ENCODE results near the gene SYNDIG1. TPM values are rescaled to one million over a fixed set of nuclear protein-coding genes. Genes with fewer than 3 reads are reported as not detected.

Gene SYNDIG1
- polyA plus RNA-seq, 2 of the 4 experiments (the other 2 are of a cell fraction): 0.96 to 2.6 TPM

DNA sequence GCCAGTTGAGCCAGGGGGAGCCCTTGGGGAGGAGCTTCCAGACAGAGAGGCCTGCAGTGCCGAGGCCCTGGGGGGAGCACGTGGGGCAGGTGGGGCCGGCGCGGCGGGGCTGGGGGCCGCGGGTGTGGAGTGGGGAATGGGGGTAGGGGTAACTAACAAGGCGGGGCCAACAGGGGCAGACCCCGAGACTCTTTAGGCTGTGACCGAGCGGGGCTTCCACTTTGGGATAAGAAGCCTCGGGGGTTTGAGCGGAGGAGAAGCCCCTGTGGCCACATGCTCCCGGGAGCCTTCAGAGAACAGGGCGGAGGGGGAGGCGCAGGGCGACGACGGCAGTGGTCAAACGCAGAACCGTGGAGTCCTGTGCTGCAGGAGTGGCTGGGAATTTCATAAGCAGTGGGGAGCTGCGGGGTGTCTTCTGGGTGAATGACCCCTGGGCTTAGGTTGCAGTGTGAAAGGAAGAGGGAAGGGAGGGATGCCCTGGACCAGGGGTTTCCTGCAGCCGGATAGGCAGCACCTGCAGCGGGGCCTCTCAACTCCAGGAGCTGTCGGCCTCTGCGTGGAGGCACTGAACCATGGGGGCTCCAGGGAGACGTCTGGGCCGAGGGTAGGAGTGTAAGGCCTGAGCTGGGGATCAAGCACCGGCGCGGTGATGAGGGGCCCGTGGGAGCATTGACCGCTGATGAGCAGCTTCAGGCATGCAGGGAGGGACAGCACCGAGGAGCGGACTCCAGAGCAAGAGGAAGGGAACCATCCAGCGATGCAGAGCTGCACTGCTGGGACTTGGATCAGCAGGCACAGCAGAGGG, 121.0 kb downstream of the SYNDIG1 start:
- Histone ChIP-seq H3K4me1 (no peaks in the 10 kb centered on the region), H3K27ac (no peak overlapping the region), H3K9me3 (no peaks in the 10 kb centered on the region), H3K4me3 (no peak overlapping the region), H3K4me2 (no peak overlapping the region)
- no peak for TF ChIP-seq EHMT2 (IDR thresholded peaks at IDR 0.05; ENCODE audit: low read depth)
- TF ChIP-seq GATA3 (IDR thresholded peaks at IDR 0.05; ENCODE audit: borderline replicate concordance): no peak
- WGBS (ENCODE audit: missing lambda C conversion rate): 83% methylated on average over 28 of the region's 37 CpGs
- DNase-seq (ENCODE audit: low read depth in 1 of 2, low spot score in 1 of 2): no peak
- FAIRE-seq: no peak
- CTCF ChIA-PET: interaction anchor here (0.6 to 1.4 kb wide), 2 partner anchors 114 to 328 kb away, joined by 3 read pairs; no protein-coding TSS in a partner anchor
- POLR2A ChIA-PET: interaction anchor here (0.7 kb wide), 1 partner anchor 823 kb away, joined by 3 read pairs; no protein-coding TSS in a partner anchor
- ATAC-seq: no peak

DNA sequence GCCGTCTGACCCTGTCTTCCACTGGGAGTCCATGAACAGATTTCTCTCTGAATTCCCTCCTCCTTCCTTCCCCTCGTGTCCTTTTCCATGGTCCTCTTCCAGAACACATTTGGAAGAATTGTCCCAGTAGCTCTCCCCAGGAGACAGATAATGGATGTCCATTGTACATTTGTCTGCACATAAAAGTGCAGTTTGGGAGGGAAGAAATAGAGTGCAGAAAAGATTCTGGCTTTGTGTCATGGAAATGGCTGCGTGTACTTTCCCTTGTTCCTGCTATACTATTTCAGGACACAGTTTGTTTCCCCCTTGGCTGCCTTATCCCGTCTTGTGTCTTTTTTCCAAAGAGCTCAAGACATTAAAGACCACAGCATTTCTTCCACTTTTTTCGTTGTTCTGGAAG, 127.6 kb downstream of the SYNDIG1 start:
- no peak overlapping the region for H3K4me2 ChIP-seq
- ChIA-PET POLR2A (no interaction called here), CTCF (no interaction called here)
- H3K27ac ChIP-seq: no peak overlapping the region
- TF ChIP-seq, protein P1, sequence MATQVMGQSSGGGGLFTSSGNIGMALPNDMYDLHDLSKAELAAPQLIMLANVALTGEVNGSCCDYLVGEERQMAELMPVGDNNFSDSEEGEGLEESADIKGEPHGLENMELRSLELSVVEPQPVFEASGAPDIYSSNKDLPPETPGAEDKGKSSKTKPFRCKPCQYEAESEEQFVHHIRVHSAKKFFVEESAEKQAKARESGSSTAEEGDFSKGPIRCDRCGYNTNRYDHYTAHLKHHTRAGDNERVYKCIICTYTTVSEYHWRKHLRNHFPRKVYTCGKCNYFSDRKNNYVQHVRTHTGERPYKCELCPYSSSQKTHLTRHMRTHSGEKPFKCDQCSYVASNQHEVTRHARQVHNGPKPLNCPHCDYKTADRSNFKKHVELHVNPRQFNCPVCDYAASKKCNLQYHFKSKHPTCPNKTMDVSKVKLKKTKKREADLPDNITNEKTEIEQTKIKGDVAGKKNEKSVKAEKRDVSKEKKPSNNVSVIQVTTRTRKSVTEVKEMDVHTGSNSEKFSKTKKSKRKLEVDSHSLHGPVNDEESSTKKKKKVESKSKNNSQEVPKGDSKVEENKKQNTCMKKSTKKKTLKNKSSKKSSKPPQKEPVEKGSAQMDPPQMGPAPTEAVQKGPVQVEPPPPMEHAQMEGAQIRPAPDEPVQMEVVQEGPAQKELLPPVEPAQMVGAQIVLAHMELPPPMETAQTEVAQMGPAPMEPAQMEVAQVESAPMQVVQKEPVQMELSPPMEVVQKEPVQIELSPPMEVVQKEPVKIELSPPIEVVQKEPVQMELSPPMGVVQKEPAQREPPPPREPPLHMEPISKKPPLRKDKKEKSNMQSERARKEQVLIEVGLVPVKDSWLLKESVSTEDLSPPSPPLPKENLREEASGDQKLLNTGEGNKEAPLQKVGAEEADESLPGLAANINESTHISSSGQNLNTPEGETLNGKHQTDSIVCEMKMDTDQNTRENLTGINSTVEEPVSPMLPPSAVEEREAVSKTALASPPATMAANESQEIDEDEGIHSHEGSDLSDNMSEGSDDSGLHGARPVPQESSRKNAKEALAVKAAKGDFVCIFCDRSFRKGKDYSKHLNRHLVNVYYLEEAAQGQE (IDR thresholded peaks at IDR 0.05): no peak
- TF ChIP-seq TFCP2L1 (CRISPR knock-in tag; IDR thresholded peaks at IDR 0.05): no peak
- TF ChIP-seq MAFK (IDR thresholded peaks at IDR 0.05; ENCODE audit: partially characterized antibody): no peak
- TF ChIP-seq, protein P2, sequence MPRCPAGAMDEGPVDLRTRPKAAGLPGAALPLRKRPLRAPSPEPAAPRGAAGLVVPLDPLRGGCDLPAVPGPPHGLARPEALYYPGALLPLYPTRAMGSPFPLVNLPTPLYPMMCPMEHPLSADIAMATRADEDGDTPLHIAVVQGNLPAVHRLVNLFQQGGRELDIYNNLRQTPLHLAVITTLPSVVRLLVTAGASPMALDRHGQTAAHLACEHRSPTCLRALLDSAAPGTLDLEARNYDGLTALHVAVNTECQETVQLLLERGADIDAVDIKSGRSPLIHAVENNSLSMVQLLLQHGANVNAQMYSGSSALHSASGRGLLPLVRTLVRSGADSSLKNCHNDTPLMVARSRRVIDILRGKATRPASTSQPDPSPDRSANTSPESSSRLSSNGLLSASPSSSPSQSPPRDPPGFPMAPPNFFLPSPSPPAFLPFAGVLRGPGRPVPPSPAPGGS (IDR thresholded peaks at IDR 0.05): no peak
- TF ChIP-seq KDM5A (IDR thresholded peaks at IDR 0.05): no peak
- no peak for TF ChIP-seq POLR2A (IDR thresholded peaks at IDR 0.05; ENCODE audit: low read length)
- no peak for TF ChIP-seq JUN (IDR thresholded peaks at IDR 0.05)
- no peak for TF ChIP-seq HDAC2 (IDR thresholded peaks at IDR 0.05)
- TF ChIP-seq PHF8 (IDR thresholded peaks at IDR 0.05; ENCODE audit: borderline replicate concordance, low read depth): no peak
- TF ChIP-seq CBX2 (IDR thresholded peaks at IDR 0.05; ENCODE audit: borderline replicate concordance, low read depth): no peak
- no peak for TF ChIP-seq KDM1A (IDR thresholded peaks at IDR 0.05; ENCODE audit: low read depth)
- TF ChIP-seq, protein P3, sequence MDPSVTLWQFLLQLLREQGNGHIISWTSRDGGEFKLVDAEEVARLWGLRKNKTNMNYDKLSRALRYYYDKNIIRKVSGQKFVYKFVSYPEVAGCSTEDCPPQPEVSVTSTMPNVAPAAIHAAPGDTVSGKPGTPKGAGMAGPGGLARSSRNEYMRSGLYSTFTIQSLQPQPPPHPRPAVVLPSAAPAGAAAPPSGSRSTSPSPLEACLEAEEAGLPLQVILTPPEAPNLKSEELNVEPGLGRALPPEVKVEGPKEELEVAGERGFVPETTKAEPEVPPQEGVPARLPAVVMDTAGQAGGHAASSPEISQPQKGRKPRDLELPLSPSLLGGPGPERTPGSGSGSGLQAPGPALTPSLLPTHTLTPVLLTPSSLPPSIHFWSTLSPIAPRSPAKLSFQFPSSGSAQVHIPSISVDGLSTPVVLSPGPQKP (IDR thresholded peaks at IDR 0.05; ENCODE audit: low read depth, low read length): no peak
- TF ChIP-seq ZFP36 (IDR thresholded peaks at IDR 0.05; ENCODE audit: borderline replicate concordance, partially characterized antibody): no peak
- no peak for TF ChIP-seq TP53 (CRISPR knock-in tag; IDR thresholded peaks at IDR 0.05)
- TF ChIP-seq RCOR1 (IDR thresholded peaks at IDR 0.05; ENCODE audit: low read depth, low read length): no peak
- TF ChIP-seq CEBPB (IDR thresholded peaks at IDR 0.05): no peak
- no peak for TF ChIP-seq CBX8 (IDR thresholded peaks at IDR 0.05)
- TF ChIP-seq HEYL (CRISPR knock-in tag; IDR thresholded peaks at IDR 0.05): no peak
- TF ChIP-seq ZC3H11A (IDR thresholded peaks at IDR 0.05): no peak
- H3K4me1 ChIP-seq: no peaks in the 10 kb centered on the region
- DNase-seq (ENCODE audit: low read depth in 1 of 2, low spot score in 1 of 2): no peak
- 36% methylated on average over 5 of the region's 5 CpGs for WGBS (ENCODE audit: missing lambda C conversion rate)
- no peak for ATAC-seq
- H3K9me3 ChIP-seq: peaks cover 15% of the 10 kb centered on the region
- no peak for FAIRE-seq
- H3K4me3 ChIP-seq: no peak overlapping the region
